ENCODE data around the gene TECPR2.

TECPR2 gene

DNA sequence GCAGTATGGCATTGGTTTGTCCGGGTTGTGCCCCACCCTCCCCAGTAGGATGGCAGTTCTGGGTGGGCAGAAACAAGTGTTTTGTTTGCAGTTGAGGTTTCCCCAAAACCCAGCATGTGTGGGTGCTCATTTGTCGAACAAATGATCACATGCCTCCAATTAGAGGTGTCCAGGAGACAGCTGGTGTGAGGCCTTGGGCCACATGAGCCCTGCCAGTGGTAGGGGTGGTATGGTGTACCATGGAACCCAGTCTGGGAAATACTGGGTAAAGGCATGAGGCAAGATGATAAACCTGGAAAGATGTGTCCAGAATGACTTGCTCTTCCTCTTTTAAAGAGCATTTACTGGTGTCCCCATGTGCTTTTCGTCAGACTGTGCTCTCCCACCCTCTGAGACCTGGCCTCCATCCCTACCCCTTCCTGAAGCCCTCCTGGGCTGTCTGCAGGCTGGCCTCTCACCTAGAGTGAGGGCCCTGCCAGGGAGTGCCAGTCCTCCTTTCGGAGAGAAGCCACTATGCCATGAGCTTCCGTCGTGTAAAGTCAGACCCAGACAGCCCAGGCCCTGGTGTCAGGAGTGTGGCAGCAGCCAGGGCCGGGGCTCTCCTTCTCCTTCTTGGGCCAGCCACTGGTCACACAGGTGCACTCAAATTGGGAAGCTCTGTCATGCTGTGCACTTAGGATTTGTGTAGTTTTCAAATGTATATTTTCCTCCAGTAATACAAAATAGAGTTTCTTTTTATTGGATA is 129.2 kb downstream of the TECPR2 start:
- ChIA-PET POLR2A (no interaction called here), CTCF (interaction anchor here (0.6 to 1.6 kb wide), 3 partner anchors 26 to 54 kb away, joined by 3 to 5 read pairs (median 3); no protein-coding TSS in a partner anchor)
- DNase-seq (ENCODE audit: low read depth, low spot score) = no peak
- no peak overlapping the region for H3K4me3 ChIP-seq (ENCODE audit: low read depth, low read length)
- TF ChIP-seq, protein P1, sequence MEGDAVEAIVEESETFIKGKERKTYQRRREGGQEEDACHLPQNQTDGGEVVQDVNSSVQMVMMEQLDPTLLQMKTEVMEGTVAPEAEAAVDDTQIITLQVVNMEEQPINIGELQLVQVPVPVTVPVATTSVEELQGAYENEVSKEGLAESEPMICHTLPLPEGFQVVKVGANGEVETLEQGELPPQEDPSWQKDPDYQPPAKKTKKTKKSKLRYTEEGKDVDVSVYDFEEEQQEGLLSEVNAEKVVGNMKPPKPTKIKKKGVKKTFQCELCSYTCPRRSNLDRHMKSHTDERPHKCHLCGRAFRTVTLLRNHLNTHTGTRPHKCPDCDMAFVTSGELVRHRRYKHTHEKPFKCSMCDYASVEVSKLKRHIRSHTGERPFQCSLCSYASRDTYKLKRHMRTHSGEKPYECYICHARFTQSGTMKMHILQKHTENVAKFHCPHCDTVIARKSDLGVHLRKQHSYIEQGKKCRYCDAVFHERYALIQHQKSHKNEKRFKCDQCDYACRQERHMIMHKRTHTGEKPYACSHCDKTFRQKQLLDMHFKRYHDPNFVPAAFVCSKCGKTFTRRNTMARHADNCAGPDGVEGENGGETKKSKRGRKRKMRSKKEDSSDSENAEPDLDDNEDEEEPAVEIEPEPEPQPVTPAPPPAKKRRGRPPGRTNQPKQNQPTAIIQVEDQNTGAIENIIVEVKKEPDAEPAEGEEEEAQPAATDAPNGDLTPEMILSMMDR (IDR thresholded peaks at IDR 0.05; ENCODE audit: insufficient read depth, low read length, missing control alignments) = no peak

DNA sequence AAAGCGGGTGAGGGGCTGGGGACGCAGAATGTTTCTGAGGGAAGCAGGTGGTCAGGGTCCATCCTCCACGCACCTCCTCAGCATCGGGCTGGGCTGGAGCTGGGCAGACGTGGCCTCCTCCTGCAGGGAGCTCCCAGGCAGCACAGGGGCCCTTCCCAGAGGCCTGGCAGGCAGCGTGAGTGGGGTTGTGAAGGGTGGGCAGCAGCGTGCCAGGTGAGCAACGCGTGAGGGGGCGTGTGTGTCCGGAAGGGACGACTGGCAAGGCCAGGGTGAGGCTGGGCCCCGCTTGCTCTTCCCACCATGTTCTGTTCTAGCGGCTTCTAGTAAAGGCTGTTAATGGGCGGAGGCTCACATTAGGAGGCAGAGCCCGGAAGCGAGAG is 129.8 kb downstream of the TECPR2 start:
- TF ChIP-seq, protein P1 (IDR thresholded peaks at IDR 0.05; ENCODE audit: insufficient read depth, low read length, missing control alignments) = no peak
- no peak overlapping the region for H3K4me3 ChIP-seq (ENCODE audit: low read depth, low read length)
- ChIA-PET POLR2A (no interaction called here), CTCF (interaction anchor here (1.3 to 1.6 kb wide), 2 partner anchors 32 to 54 kb away, joined by 3 to 5 read pairs; no protein-coding TSS in a partner anchor)
- no peak for DNase-seq (ENCODE audit: low read depth, low spot score)

DNA sequence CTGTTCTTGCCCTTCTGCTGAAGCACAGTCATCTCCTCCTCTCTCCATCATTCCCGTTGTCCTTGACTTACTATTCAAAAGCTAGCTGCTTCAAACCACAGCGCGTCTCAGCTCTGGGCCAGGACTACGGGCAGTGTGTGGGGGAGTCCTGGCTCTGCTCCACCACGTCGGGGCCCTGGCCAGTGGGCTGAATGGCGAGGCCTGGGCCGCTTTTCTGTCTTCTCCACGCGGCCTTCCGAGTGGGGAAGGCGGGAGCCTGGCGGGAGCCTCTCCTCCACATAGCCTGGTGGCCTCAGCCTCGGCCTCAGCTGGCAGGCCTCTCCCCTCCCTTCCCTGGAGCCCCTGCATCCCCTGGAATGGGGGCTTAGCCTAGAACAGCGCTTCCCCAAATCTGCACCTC is 130.4 kb downstream of the TECPR2 start:
- TF ChIP-seq, protein P1 (IDR thresholded peaks at IDR 0.05; ENCODE audit: insufficient read depth, low read length, missing control alignments) = no peak
- no peak overlapping the region for H3K4me3 ChIP-seq (ENCODE audit: low read depth, low read length)
- DNase-seq (ENCODE audit: low read depth, low spot score) = no peak
- ChIA-PET POLR2A (no interaction called here), CTCF (no interaction called here)

DNA sequence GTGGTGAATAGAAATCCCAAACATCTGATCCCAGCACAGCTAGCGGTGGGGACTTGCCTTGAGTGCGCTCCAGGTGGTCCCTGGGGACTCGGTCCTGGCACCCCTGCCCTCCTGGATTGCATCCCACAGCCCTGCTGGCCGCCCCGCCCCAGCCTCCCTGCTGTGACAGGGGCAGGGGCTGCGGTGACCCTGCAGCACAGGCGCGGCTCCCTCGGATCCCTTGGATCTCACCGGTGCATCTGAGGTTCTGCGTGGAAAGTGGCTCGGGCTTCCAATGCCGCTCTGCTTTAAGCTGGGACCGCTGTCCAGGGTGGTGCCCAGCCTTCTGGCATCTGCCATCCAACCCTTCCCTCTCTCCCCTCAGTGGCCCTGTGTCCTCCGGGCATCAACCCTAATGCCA is 130.8 kb downstream of the TECPR2 start:
- POLR2A ChIA-PET = interaction anchor here (0.5 kb wide), 1 partner anchor 15 kb away, joined by 3 read pairs; no protein-coding TSS in a partner anchor
- CTCF ChIA-PET = no interaction called here
- H3K4me3 ChIP-seq (ENCODE audit: low read depth, low read length) = no peak overlapping the region
- TF ChIP-seq, protein P1 (IDR thresholded peaks at IDR 0.05; ENCODE audit: insufficient read depth, low read length, missing control alignments) = no peak
- no peak for DNase-seq (ENCODE audit: low read depth, low spot score)

DNA sequence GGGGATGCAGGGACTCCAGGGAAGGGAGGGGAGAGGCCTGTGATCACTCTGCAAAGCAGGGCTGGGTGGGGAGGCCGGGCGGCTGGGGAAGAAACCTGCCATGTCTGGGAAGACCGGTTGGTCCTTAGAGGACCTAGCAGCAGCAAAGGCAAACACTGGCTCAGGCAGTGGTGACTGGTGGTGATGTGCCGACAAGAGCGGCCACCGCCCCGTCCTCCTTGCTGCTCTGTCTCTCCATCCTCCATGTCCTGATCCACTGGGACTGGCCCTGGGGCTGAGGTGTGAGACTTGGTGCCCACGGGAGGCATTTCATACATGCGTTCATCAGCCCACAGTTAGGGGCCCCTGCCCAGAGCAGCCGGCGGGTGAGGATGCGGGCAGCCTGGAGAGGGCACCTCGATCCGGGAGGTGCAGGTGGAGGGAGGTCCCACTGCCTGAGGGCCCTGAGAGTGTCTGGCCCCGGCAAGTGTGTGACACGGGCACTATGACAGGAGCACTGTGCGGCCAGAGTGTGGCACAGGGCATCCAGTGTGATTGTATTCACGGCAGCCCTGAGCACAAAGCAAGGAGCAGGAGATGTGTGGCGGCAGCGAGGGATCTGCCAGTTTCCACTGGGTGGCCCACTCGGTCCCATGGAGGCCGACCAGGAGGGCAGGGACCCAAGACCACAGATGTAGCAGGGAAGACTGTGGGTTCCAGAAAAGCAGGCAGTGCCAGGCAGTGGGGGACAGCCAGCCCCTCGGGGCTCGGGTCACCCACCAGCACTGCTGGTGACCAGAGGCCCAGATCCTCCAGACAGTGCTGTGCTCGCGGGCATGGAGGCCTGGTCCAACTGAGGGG is 133.0 kb downstream of the TECPR2 start:
- H3K4me3 ChIP-seq (ENCODE audit: low read depth, low read length) = no peak overlapping the region
- no peak for DNase-seq (ENCODE audit: low read depth, low spot score)
- CTCF ChIA-PET = no interaction called here

DNA sequence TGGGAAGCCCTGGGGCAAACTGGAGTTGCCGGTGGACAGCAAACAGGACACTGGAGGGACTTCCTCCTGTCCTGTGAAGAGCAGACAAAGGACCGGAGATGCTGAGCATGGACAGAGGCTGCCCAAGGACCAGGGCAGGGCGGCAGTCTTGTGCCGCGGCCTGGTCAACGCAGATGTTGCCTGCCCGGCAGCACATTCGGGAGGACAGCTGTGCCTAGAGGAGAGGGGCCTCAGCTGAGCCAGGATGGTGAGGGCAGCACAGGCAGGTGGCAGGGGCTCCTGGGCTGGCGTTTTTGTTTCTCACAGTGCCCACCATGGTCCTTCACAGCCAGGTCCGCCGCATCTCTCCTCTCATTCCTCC is 133.6 kb downstream of the TECPR2 start:
- TF ChIP-seq, protein P1 (IDR thresholded peaks at IDR 0.05; ENCODE audit: insufficient read depth, low read length, missing control alignments) = no peak
- no peak for DNase-seq (ENCODE audit: low read depth, low spot score)
- ChIA-PET CTCF (no interaction called here), POLR2A (no interaction called here)
- H3K4me3 ChIP-seq (ENCODE audit: low read depth, low read length) = no peak overlapping the region

More for the DNA sequence above, 133.0 kb downstream of the TECPR2 start:
- POLR2A ChIA-PET = no interaction called here
- TF ChIP-seq, protein P1 (IDR thresholded peaks at IDR 0.05; ENCODE audit: insufficient read depth, low read length, missing control alignments) = no peak

Data from AG04449 (cell line).